Cardiac muscle cell (in vitro differentiated cells and primary cell): ENCODE data around the gene ZNF281. TPM values are rescaled to one million over a fixed set of nuclear protein-coding genes. Genes with fewer than 3 reads are reported as not detected.

Experiments
- DNase-seq, 2 donors: peaks; one replicate each; pipeline versions ENCODE4 v3.0.0 to v3.0.0-alpha.2; 2010 to 2017; ENCODE audit warnings: low read depth in 1 of 2, low spot score in 1 of 2
- H3K27ac ChIP-seq: fragments of 200-600 bp; sonication (generic); 2 replicates; pipeline ENCODE4 v1.5.1; 2016
- H3K27me3 ChIP-seq: fragments of 200-600 bp; sonication (generic); 2 replicates; pipeline ENCODE4 v1.6.0; 2016; ENCODE audit warnings: control low read depth
- H3K36me3 ChIP-seq: fragments of 200-600 bp; sonication (generic); 2 replicates; pipeline ENCODE4 v1.5.1; 2016; ENCODE audit warnings: control low read depth
- H3K4me1 ChIP-seq: fragments of 200-600 bp; sonication (generic); 2 replicates; pipeline ENCODE4 v1.8.1; 2017; ENCODE audit warnings: low read depth, mild to moderate bottlenecking, mixed run types
- H3K4me3 ChIP-seq: fragments of 200-600 bp; sonication (generic); 2 replicates; pipeline ENCODE4 v1.5.1; 2016; ENCODE audit warnings: mild to moderate bottlenecking
- H3K9me3 ChIP-seq: fragments of 200-600 bp; sonication (generic); 2 replicates; pipeline ENCODE4 v1.5.1; 2017; ENCODE audit warnings: low read depth, mild to moderate bottlenecking, control low read depth
- polyA plus RNA-seq: library from polyadenylated mRNA; unstranded; fragments of >200 nt; fragmentation: Nextera tagmentation; extraction: Ambion mirVana; gene quantifications from 2 replicates; pipeline ENCODE4 v1.2.1, GENCODE V29; 2016
- total RNA-seq: library from RNA; depleted of rRNA; stranded (reverse); fragments of >200 nt; gene quantifications from 2 replicates; pipeline ENCODE4 v1.2.3, GENCODE V29; 2016
- TF ChIP-seq, protein P1 (sequence below): IDR thresholded peaks from 2 replicates; pipeline ENCODE4 v1.5.1; 2012; ENCODE audit warnings: low read depth, mild to moderate bottlenecking, low read length

Gene ZNF281
- total and polyA plus RNA-seq, 2 experiments from 2014 or later, result 19.8 to 20.4 TPM

- no peak overlapping the region for H3K27ac ChIP-seq
Measured at GRCh38 chr1:200379432-200379757, 30.4 kb downstream of the ZNF281 start.

GRCh38 chr1:200378096-200378495 is 31.7 kb downstream of the ZNF281 start:
- peaks cover 11% of the 10 kb centered on the region for H3K4me1 ChIP-seq
- no peaks in the 10 kb centered on the region for H3K9me3 ChIP-seq
- TF ChIP-seq, protein P1, sequence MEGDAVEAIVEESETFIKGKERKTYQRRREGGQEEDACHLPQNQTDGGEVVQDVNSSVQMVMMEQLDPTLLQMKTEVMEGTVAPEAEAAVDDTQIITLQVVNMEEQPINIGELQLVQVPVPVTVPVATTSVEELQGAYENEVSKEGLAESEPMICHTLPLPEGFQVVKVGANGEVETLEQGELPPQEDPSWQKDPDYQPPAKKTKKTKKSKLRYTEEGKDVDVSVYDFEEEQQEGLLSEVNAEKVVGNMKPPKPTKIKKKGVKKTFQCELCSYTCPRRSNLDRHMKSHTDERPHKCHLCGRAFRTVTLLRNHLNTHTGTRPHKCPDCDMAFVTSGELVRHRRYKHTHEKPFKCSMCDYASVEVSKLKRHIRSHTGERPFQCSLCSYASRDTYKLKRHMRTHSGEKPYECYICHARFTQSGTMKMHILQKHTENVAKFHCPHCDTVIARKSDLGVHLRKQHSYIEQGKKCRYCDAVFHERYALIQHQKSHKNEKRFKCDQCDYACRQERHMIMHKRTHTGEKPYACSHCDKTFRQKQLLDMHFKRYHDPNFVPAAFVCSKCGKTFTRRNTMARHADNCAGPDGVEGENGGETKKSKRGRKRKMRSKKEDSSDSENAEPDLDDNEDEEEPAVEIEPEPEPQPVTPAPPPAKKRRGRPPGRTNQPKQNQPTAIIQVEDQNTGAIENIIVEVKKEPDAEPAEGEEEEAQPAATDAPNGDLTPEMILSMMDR, result no peak
- H3K27ac ChIP-seq, result no peak overlapping the region
- no peaks in the 10 kb centered on the region for H3K27me3 ChIP-seq
- no peaks in the 10 kb centered on the region for H3K36me3 ChIP-seq
- H3K4me3 ChIP-seq, result no peak overlapping the region
- no peak for DNase-seq

More at GRCh38 chr1:200379432-200379757, 30.4 kb downstream of the ZNF281 start:
- no peaks in the 10 kb centered on the region for H3K27me3 ChIP-seq
- TF ChIP-seq, protein P1, result no peak
- no peaks in the 10 kb centered on the region for H3K9me3 ChIP-seq
- DNase-seq, result peak in 1 of 2 donors; percentile 91
- no peaks in the 10 kb centered on the region for H3K36me3 ChIP-seq
- peaks cover 5% of the 10 kb centered on the region for H3K4me1 ChIP-seq
- H3K4me3 ChIP-seq, result no peak overlapping the region

- TF ChIP-seq, protein P1, result no peak
- H3K36me3 ChIP-seq, result no peaks in the 10 kb centered on the region
- H3K4me3 ChIP-seq, result no peak overlapping the region
- no peaks in the 10 kb centered on the region for H3K9me3 ChIP-seq
- H3K27me3 ChIP-seq, result no peaks in the 10 kb centered on the region
- no peak overlapping the region for H3K27ac ChIP-seq
- DNase-seq, result no peak
- H3K4me1 ChIP-seq, result peaks cover 11% of the 10 kb centered on the region
Measured at GRCh38 chr1:200376528-200376927, 33.3 kb downstream of the ZNF281 start.

DNA sequence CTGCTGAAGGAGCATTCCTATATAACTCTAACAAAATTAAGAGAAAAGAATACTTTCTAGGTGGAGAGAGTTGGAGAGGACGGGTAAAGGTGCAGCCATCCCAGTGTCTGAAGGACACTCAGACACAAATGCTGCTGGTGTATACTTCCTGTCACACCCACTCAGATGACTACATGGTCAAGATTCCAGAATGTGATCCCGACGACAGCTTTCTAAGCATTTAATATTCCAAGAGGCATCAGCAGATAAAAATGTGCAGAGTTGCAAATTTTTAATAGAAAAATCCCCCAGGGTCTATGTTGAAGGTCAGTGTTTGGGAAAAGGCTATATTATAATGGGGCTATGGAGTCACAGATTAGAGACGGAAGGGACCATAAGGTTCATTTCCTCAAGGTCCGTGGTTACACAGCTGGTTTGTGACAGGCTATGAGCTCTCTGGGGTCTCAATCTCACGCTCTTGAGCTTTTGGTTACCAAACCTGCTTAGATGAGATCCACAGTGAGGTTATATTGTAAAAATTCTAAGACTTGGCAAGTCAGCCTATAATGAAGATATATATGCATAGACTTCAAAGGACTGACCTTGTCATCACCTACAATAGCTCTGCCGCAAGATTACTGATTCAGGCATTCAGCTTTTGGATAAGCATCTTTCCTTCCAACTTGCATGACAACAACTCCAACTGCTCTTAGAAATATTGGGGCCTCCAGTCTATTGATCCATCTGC is 35.1 kb downstream of the ZNF281 start:
- H3K36me3 ChIP-seq, result no peaks in the 10 kb centered on the region
- no peak overlapping the region for H3K27ac ChIP-seq
- no peaks in the 10 kb centered on the region for H3K27me3 ChIP-seq
- H3K9me3 ChIP-seq, result no peaks in the 10 kb centered on the region
- DNase-seq, result no peak
- H3K4me1 ChIP-seq, result peaks cover 5% of the 10 kb centered on the region
- TF ChIP-seq, protein P1, result no peak
- no peak overlapping the region for H3K4me3 ChIP-seq

GRCh38 chr1:200373811-200374231 is 36.0 kb downstream of the ZNF281 start:
- TF ChIP-seq, protein P1, result no peak
- Histone ChIP-seq H3K36me3 (no peaks in the 10 kb centered on the region), H3K27ac (no peak overlapping the region), H3K4me1 (peaks cover 6% of the 10 kb centered on the region), H3K9me3 (no peaks in the 10 kb centered on the region), H3K4me3 (no peak overlapping the region), H3K27me3 (no peaks in the 10 kb centered on the region)
- DNase-seq, result no peak

- TF ChIP-seq, protein P1, result no peak
- Histone ChIP-seq H3K4me1 (peaks cover 15% of the 10 kb centered on the region), H3K36me3 (no peaks in the 10 kb centered on the region), H3K9me3 (no peaks in the 10 kb centered on the region), H3K27ac (no peak overlapping the region), H3K27me3 (no peaks in the 10 kb centered on the region), H3K4me3 (no peak overlapping the region)
- DNase-seq, result no peak
Measured at GRCh38 chr1:200372885-200373181, 37.0 kb downstream of the ZNF281 start.
